Measurements from ENCODE around the gene CCDC93.

The CCDC93 gene

DNA sequence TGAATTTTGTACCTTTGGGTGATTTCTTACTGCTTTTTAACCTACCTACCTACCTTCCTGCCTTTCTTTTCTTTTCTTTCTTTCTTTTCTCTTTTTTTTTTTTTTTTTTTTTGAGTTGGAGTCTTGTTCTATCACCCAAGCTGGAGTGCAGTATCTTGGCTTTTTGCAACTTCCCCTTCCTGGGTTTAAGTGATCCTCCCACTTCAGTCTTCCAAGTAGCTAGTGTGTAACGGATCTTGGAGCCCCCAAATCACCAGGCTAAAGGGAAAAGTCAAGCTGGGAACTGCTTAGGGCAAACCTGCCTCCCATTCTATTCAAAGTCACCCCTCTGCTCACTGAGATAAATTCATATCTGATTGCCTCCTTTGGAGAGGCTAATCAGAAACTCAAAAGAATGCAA is 138.1 kb downstream of the CCDC93 start:
- DNase-seq, result no peak
